Stimulated activated naive CD8-positive, alpha-beta T cell treated with anti-CD3 and anti-CD28 coated beads, Interleukin-15, Interleukin-2, amounts not matched to agents 100 U/mL and 50 U/mL, for 24 hours (primary cell): ENCODE measurements around the gene MOV10L1.
A peak's percentile ranks its signal among the peaks of the same experiment; 100 is the strongest.
"Not testable (repeated sequence)": the region's sequence is repeated elsewhere in the genome, so short reads cannot be mapped to it uniquely, and the experiment has no call there.

ENCODE experiments used
- ATAC-seq: fragments of 150-1000 bp; cut with Tn5 transposase; one replicate; pipeline ENCODE4 v1.10.0; 2021
- DNase-seq: peaks from one replicate; pipeline ENCODE4 v3.0.0; 2021

The MOV10L1 gene

DNA sequence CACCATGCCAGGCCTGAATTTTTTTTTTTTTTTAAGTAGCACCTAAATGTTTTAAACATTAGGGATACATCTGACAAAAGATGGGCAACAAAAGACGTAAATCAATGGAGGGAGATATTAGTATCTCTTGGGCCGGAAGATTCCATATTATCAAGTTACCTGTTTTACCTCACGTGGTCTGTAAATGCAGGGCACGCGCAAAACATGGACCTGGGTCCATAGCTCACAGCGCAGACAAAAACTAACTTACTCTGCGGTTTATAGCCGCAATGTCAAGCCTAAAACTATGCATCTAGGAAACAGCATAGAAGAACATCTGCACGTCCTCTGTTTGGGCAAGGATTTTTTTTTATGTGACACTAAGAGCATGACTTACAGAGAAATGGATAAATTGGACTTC lies 49.2 kb downstream of the MOV10L1 start:
- ATAC-seq (no peak), DNase-seq (no peak)

- ATAC-seq (no peak), DNase-seq (no peak)
Measured at GRCh38 chr22:50139843-50140415, 50.1 kb downstream of the MOV10L1 start.

GRCh38 chr22:50140615-50141014 lies 50.8 kb downstream of the MOV10L1 start:
- DNase-seq (no peak), ATAC-seq (no peak)

GRCh38 chr22:50141462-50141861 lies 51.7 kb downstream of the MOV10L1 start:
- ATAC-seq = no peak
- DNase-seq = no peak

GRCh38 chr22:50141891-50142363 lies 52.1 kb downstream of the MOV10L1 start:
- no peak for DNase-seq
- ATAC-seq = no peak

- ATAC-seq = no peak
- no peak for DNase-seq
Measured at GRCh38 chr22:50143096-50143495, 53.3 kb downstream of the MOV10L1 start.

GRCh38 chr22:50144005-50144614 lies 54.3 kb downstream of the MOV10L1 start:
- DNase-seq (no peak), ATAC-seq (no peak)

- DNase-seq = no peak
- no peak for ATAC-seq
Measured at GRCh38 chr22:50145721-50146438, 56.1 kb downstream of the MOV10L1 start.

GRCh38 chr22:50146439-50147238 lies 56.8 kb downstream of the MOV10L1 start:
- DNase-seq (no peak), ATAC-seq (no peak)

DNA sequence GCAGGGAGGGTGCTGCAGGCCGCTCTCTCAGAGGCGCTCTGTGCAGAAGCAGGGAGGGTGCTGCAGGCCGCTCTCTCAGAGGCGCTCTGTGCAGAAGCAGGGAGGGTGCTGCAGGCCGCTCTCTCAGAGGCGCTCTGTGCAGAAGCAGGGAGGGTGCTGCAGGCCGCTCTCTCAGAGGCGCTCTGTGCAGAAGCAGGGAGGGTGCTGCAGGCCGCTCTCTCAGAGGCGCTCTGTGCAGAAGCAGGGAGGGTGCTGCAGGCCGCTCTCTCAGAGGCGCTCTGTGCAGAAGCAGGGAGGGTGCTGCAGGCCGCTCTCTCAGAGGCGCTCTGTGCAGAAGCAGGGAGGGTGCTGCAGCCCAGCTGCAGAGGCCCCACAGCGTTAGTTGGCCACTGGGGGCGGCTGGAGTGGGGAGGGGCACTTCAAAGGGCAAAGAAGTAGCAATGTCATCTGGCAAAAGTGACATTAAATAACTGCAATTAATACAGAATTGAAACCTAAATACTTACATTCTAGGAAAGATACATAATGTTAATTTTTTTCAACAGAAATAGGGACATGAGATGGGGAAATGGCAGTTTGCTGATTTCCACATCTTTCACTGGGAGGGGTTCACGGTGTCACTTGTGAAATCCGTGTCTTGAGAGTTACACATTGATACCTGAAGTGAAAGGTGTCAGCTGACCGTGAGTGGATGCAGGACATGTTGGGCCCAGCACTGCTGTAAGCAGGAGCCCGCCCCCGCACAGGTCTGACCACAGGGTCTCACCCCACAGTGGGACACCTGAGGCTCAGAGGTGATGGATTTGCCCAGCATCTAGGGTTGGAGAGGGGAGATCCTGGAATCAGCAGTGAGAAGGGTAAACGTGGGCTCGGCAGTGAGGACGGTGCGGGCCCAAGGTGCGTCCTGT lies 57.7 kb downstream of the MOV10L1 start:
- ATAC-seq, DNase-seq: not testable (repeated sequence)

DNA sequence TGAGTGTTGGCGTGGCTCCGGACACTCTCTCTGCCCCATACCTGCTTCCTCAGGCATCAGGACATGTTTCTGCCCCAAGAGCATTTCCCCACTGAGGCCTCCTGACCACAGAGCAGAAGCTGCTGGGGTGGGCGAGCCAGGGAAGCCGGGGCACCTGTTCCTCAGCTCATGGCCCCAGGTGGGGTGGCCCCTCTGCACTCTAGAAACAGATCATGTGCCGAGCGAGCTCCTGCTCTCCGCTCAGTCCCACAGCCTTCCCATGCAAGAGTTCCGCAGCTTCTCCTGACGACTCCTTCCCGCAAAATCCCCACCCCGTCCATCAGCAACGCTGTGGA lies 58.3 kb downstream of the MOV10L1 start:
- ATAC-seq (no peak), DNase-seq (no peak)

GRCh38 chr22:50148991-50149721 lies 59.4 kb downstream of the MOV10L1 start:
- DNase-seq = peak; percentile 79
- peak; percentile 85 for ATAC-seq

- ATAC-seq (no peak), DNase-seq (no peak)
Measured at GRCh38 chr22:50150161-50151129, 60.6 kb downstream of the MOV10L1 start.

- ATAC-seq = no peak
Measured at GRCh38 chr22:50151571-50152537, 62.0 kb downstream of the MOV10L1 start.

DNA sequence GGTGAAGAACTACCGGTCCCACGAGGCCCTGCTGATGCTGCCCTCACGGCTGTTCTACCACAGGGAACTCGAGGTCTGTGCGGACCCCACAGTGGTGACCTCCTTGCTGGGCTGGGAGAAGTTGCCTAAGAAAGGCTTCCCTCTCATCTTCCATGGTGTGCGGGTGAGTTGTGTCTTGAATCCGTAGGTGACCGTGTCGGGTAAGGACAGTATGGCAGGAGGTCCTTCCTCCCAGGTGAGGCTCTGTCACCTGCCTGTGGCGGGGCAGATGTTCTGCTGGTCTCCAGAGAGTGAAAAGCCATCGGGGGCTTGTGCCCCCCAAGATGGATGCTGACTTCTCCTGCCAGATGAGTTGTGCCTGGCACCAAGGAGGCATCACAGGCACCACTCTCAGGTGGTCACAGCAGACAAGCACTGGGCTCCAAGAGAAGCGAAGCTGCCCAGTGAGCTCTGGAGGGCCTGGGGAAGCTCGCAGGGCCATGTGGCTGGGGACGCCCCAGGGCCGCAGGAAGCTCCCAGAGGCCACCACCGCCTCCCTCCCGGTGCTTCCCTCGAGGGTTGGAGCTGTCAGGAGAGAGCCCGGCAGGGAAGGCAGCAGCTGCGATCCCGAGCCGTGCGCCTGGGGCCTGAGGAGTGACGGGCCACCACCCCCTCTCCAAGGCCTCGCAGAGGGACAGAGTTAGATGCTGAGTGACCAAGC lies 63.4 kb downstream of the MOV10L1 start:
- ATAC-seq (no peak), DNase-seq (no peak)

More at GRCh38 chr22:50151571-50152537, 62.0 kb downstream of the MOV10L1 start:
- DNase-seq = no peak

DNA sequence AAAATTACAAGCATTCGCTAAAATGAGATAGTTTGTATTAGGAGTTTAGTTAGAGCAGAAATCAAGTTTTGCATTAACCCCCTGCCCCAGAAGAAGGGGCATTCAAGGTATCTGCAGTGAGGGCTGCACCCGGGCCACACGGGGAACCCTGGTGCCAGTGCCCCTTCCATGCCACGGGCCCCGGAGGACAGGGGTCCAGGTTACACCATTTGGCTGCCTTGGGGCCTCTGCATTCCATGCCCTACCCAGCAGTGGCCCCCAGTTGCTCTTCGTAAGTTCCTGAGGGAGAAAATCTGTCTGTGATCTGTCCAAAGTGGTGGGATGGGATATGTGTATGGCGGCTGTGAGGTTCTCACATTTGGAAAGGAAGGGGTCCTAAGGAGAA lies 63.9 kb downstream of the MOV10L1 start:
- DNase-seq (no peak), ATAC-seq (no peak)

GRCh38 chr22:50157709-50158375 lies 68.0 kb downstream of the MOV10L1 start:
- no peak for ATAC-seq

More at GRCh38 chr22:50157709-50158375, 68.0 kb downstream of the MOV10L1 start:
- DNase-seq = no peak
